Medulla oblongata (tissue), 1 donor: ENCODE results near the gene RERE.
"Not testable (repeated sequence)": the region's sequence is repeated elsewhere in the genome, so short reads cannot be mapped to it uniquely, and the experiment has no call there.

Experiments used
- DNase-seq: peaks from one replicate; pipeline ENCODE4 v3.0.0-alpha.2; 2015; ENCODE audit errors: extremely low spot score

The RERE gene

GRCh38 chr1:8642114-8642513 is 175.3 kb downstream of the RERE start:
- no peak for DNase-seq

GRCh38 chr1:8641377-8641997 is 176.0 kb downstream of the RERE start:
- no peak for DNase-seq

GRCh38 chr1:8640950-8641349 is 176.5 kb downstream of the RERE start:
- no peak for DNase-seq

GRCh38 chr1:8639148-8639547 is 178.3 kb downstream of the RERE start:
- no peak for DNase-seq

- DNase-seq, result no peak
Observed at GRCh38 chr1:8633741-8634501, 183.5 kb downstream of the RERE start.

GRCh38 chr1:8632102-8632501 is 185.3 kb downstream of the RERE start:
- peak; percentile 64 for DNase-seq

GRCh38 chr1:8631163-8631562 is 186.3 kb downstream of the RERE start:
- no peak for DNase-seq

- peak; percentile 81 for DNase-seq
Observed at GRCh38 chr1:8629241-8630091, 188.0 kb downstream of the RERE start.

- no peak for DNase-seq
Observed at GRCh38 chr1:8628606-8629005, 188.8 kb downstream of the RERE start.

- DNase-seq, result no peak
Observed at GRCh38 chr1:8627728-8628127, 189.7 kb downstream of the RERE start.

GRCh38 chr1:8625981-8626898 is 191.2 kb downstream of the RERE start:
- DNase-seq, result no peak

- DNase-seq, result no peak
Observed at GRCh38 chr1:8625491-8625890, 191.9 kb downstream of the RERE start.

GRCh38 chr1:8623651-8624192 is 193.7 kb downstream of the RERE start:
- DNase-seq, result not testable (repeated sequence)

- DNase-seq, result not testable (repeated sequence)
Observed at GRCh38 chr1:8621785-8622348, 195.6 kb downstream of the RERE start.

GRCh38 chr1:8621034-8621582 is 196.3 kb downstream of the RERE start:
- not testable (repeated sequence) for DNase-seq

GRCh38 chr1:8619917-8620502 is 197.4 kb downstream of the RERE start:
- DNase-seq, result not testable (repeated sequence)

- DNase-seq, result not testable (repeated sequence)
Observed at GRCh38 chr1:8619419-8619818, 198.0 kb downstream of the RERE start.

GRCh38 chr1:8616791-8617190 is 200.6 kb downstream of the RERE start:
- DNase-seq, result not testable (repeated sequence)

- not testable (repeated sequence) for DNase-seq
Observed at GRCh38 chr1:8611634-8612515, 205.6 kb downstream of the RERE start.
